Stimulated activated CD8-positive, alpha-beta memory T cell treated with anti-CD3 and anti-CD28 coated beads, Interleukin-7, amount 100 ng/mL, for 48 hours (primary cell): ENCODE results near the gene SMCO1.
A peak's percentile ranks its signal among the peaks of the same experiment; 100 is the strongest.
"Not testable (repeated sequence)": the region's sequence is repeated elsewhere in the genome, so short reads cannot be mapped to it uniquely, and the experiment has no call there.

ENCODE experiments used
- DNase-seq, 2 donors: peaks; one replicate each; pipeline ENCODE4 v3.0.0-alpha.2; 2020; ENCODE audit warnings: low read depth in 1 of 2; ENCODE audit errors: extremely low read depth in 1 of 2

Gene SMCO1

GRCh38 chr3:196514913-196515621, at the start of gene SMCO1:
Gene SMCO1, minus strand, starts transcription at chr3:196515346. Its CDS starts 137 bp downstream, at chr3:196515209.
- DNase-seq = no peak

DNA sequence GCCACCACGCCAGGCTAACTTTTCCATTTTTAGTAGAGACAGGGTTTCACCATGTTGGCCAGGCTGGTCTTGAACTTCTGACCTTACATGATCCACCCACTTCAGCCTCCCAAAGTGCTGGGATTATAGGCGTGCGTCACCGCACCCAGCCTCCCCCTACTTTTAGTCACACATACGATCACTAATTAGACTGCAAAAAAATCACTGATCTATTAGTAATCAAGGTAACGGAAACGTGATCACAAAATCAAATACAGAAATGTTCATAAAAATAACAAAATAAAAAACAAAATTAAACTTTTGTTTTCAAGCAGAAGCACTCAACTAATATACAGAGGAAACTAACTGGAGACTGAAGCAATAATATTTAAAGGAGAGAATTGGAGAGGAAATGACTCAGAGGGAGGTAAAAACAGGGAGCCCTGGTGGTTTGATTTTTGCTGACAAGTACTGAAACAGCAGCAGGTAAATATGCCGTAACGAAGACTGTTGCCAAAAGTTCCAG, 48.6 kb upstream of the SMCO1 start:
- no peak for DNase-seq

DNA sequence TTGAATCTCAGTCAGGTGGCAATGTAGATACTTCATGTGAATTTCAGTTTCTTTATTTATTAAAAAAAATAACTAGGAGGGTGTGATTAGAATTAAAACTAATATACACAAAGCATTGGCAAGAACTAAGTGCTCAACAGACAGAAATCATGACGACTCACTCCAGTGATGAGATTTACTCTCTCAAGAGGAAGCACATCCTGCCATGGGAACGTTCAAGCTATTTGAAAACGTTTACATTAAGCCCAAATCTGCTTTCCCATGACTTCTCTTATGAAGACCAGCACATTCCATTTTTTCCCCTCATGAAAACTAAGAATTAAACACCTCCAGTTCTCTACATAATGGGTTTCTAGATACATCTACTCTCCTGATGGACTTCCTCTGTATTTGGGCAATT, 44.7 kb upstream of the SMCO1 start:
- DNase-seq = no peak

GRCh38 chr3:196558476-196558875, 43.3 kb upstream of the SMCO1 start:
- DNase-seq = no peak

DNA sequence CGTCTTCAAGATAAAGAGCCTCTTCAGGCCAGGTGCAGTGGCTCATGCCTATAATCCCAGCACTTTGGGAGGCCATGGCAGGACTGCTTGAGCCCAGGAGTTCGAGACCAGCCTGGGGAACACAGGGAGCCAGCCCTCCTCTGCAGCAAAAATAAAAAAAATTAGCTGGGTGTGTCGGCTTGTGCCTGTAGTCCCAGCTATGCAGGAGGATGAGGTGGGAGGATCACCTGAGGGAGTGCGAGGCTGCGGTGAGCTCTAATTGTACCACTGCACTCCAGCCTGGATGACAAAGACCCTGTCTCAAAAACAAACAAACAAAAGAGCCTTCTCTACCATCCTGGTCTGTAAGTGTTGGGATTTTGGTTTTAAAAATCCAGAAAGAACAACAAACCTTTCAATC, 42.1 kb upstream of the SMCO1 start:
- DNase-seq = no peak

DNA sequence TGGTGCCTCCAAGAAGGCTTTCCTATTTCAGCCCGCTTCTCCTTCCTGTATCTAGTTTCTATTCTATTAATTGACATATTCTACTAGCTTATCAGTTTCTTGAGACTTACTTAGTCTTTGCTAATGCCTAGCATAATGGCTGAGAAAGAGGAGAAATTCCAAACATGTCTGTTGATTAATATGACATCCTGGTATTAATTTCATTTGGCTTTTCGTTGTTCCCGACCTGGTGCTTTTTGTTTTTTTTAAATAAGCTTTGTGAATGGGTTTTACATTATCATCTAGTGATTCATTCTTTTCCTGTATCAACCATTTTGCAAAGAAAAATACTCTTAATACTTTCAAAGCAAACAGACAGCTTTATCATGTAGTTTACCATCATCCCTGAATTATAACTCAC, 40.1 kb upstream of the SMCO1 start:
- DNase-seq = no peak

DNA sequence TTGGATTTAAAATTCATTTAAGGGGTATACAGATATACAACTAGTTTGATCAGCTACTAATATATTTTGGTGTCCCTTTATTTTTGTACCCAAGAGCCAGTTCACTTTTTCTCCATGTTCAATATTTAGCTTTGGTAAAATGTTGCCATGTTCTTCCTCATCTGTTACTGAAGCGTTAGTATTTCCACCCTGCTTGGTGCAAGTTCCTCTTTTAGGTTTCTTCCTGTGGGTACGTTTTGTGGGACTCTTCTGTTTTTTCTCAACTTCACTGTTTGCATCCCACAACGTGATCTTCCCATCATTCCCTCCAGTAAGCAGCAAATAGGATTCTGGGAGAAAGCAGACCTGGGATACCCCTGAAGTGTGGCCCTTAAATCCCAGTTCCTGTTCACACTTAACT, 39.1 kb upstream of the SMCO1 start:
- no peak for DNase-seq

DNA sequence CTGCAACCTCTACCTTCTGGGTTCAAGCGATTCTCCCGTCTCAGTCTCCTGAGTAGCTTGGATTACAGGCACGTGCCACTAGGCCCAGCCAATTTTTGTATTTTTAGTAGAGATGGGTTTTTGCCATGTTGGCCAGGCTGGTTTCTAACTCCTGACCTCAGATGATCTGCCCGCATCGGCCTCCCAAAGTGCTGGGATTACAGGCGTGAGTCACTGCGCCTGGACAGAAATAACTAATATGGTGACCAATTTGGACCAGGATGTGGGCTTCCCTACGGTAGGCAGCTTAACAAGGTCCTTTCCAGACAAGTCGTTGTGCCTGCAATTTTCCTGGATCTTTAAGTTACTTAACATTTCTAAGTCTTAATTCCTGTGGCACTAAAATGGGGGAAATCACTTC, 38.4 kb upstream of the SMCO1 start:
- no peak for DNase-seq

DNA sequence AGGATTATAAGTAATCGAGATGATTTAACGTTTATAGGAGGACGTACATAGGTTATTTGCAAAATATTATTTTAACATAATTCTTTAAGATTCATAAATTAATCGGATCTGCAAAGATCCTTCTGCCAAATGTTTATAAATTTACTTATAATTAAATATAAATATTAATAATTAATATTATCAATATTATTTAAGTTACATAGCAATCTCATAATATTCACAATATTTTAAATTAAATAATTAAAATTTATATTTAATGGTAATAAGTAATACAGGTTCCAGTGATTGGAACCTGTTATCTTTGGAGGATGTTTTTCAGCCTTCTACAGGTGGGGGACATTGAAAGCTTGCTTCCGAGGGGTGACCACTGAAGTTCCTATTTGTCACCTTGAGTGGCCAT, 37.1 kb upstream of the SMCO1 start:
- DNase-seq = no peak

- not testable (repeated sequence) for DNase-seq
These were observed 35.0 kb upstream of the SMCO1 start for GRCh38 chr3:196550172-196550571.

GRCh38 chr3:196549312-196549711, 34.2 kb upstream of the SMCO1 start:
- DNase-seq = not testable (repeated sequence)

DNA sequence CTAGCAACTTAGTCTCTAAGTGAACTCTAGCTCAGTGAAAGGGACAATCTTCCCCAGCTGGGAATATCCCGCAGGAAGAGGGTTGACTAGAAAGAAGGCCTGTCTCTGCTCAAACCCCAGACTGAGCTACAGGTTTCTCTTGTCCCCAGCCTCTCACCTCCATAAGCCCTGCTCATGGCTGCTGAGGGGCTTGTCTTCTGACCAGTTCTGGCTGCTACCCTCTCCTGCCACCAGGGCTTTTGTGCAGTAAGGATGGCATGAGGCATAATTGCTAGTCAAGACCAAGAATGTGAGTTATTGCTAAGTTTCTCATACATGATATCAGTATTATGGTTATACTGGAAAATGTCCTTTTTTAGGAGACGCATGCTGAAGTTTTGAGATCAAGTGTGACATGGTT, 31.9 kb upstream of the SMCO1 start:
- no peak for DNase-seq

GRCh38 chr3:196546537-196546936, 31.4 kb upstream of the SMCO1 start:
- no peak for DNase-seq

- DNase-seq = no peak
These were observed 29.4 kb upstream of the SMCO1 start for GRCh38 chr3:196544491-196544992.

DNA sequence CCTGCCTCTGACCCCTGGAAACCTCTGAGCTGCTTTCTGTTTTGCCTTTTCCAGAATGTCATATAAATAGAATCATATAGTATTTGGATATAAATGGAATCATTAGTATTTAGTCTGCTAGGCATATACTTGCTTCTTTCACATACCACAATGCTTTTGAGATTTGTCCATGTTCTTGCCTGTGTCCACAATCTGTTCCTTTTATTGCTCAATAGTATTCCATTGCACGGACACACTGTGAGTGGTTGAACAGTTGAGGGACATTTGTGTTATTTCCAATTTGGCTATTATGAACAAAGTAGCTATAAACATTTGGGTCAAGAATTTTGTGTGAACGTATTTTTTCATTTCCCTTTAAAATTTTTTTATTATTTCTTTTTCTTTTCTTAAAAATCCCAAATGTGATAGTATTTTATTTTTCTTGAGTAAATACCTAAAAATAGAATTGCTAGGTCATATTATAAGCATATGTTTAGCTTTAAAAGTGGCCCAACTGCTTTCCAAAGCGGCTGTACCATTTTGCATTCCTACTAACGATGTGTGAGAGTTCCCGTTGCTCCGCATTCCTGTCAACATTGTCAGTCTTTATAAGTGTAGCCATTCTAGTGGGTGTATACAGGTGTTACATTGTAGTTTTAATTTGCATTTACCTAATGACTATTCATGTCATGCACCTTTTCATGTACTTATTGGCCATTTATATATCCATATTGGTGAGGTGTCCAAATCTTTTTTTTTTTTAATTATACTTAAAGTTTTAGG, 26.7 kb upstream of the SMCO1 start:
- no peak for DNase-seq

DNA sequence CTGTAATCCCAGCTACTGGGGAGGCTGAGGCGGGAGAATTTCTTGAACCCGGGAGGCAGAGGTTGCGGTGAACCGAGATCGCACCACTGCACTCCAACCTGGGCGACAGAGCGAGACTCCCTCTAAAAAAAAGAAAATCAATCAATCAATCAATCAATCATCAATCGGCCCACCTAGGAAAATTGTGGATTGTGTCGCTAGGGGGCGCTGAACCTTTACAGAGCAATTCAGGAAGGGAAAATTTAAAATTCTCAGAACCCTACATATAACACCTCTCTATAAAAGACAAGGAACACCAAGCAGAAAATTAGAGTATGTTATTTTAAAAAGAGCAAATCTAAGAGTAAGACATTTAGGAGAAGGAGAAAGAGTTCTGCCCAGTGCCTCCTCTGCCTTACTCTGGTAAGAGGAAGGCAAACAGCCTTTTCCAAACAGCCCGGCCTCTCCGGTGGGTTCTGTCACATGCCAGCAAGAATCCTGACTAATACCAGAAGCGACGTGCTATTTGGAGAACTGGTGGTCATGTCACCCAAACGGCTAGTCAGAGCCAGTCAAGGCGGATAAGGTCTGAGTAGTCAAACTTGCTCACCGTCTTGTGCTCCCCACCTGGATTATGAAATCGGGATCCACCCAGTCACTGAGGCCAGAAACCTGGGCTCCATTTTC, 22.3 kb upstream of the SMCO1 start:
- peak in 1 of 2 donors; percentile 16 for DNase-seq

DNA sequence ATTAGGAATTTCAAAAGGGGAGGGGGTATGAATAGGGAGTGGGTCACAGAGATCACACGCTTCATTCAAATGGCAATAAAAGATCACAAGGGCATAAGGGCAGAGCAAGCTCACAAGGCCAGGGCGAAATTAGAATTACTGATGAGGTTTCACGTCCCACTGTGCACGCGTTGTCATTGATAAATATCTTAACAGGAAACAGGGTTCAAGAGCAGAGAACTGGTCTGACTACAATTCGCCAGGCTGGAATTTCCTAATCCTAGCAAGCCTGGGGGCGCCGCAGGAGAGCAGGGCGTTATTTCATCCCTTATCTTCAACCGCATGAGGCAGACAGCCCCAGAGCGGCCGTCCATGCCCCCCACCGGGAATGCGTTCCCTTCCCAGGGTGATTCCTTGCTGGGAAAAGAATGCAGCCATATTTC, 18.1 kb upstream of the SMCO1 start:
- DNase-seq = no peak

DNA sequence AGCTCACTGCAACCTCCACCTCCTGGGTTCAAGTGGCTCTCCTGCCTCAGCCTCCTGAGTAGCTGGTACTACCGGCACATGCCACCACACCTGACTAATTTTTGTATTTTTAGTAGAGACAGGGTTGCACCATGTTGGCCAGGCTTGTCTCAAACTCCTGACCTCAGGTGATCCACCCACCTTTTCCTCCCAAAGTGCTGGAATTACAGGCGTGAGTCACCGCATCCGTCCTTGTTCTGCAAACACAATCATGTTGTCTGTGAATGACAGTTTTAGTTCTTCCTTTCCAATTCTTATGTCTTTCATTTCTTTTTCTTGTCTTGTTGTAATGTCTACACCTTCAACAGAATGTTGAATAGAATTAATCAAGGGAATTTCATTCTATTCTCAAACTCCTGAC, 16.3 kb upstream of the SMCO1 start:
- DNase-seq = no peak

- peak; percentile 71 to 76 for DNase-seq
These were observed 13.6 kb upstream of the SMCO1 start for GRCh38 chr3:196528639-196529233.

GRCh38 chr3:196525141-196525540, 10.0 kb upstream of the SMCO1 start:
- no peak for DNase-seq

GRCh38 chr3:196524527-196524926, 9.4 kb upstream of the SMCO1 start:
- no peak for DNase-seq
